ENCODE data around the gene CHST11. TPM values are rescaled to one million over a fixed set of nuclear protein-coding genes. Genes with fewer than 3 reads are reported as not detected.

The CHST11 gene
- total RNA-seq, 1 experiment from 2014 or later: 0.25 TPM

- intact Hi-C loops (cut with micrococcal nuclease; ENCODE audit: unreplicated experiment): no loop called here
- TF ChIP-seq CTCF (IDR thresholded peaks at IDR 0.05; ENCODE audit: insufficient read depth in 1 of 2, low read depth in 1 of 2, low read length in 1 of 2, severe bottlenecking in 1 of 2, unreplicated experiment in 1 of 2): no peak
- no peaks in the 10 kb centered on the region for H3K9me3 Mint-ChIP-seq (ENCODE audit: unreplicated experiment)
- no peak overlapping the region for H3K27ac Mint-ChIP-seq (ENCODE audit: unreplicated experiment)
- Histone ChIP-seq H3K27me3 (replicated peaks; ENCODE audit: control insufficient read depth, insufficient read depth, low read length) (no peaks in the 10 kb centered on the region), H3K9me3 (no peaks in the 10 kb centered on the region), H3K4me1 (no peaks in the 10 kb centered on the region), H3K4me3 (ENCODE audit: low read depth, low read length) (no peak overlapping the region), H3K36me3 (ENCODE audit: control insufficient read depth, insufficient read depth, low read length) (no peaks in the 10 kb centered on the region)
- no peaks in the 10 kb centered on the region for H3K27me3 Mint-ChIP-seq (ENCODE audit: insufficient read depth, unreplicated experiment)
- no peaks in the 10 kb centered on the region for H3K36me3 Mint-ChIP-seq (ENCODE audit: insufficient read depth, unreplicated experiment)
- BruUV-seq (replicated peaks): no TSS peak
- CTCF ChIA-PET: no interaction called here
- H3K4me1 Mint-ChIP-seq (ENCODE audit: low read depth, unreplicated experiment): no peaks in the 10 kb centered on the region
- DNase-seq: no peak
- POLR2A ChIA-PET: no interaction called here
- H3K4me3 Mint-ChIP-seq (ENCODE audit: unreplicated experiment): no peak overlapping the region
Measured at GRCh38 chr12:104750061-104750460, 293.3 kb downstream of the CHST11 start.

DNA sequence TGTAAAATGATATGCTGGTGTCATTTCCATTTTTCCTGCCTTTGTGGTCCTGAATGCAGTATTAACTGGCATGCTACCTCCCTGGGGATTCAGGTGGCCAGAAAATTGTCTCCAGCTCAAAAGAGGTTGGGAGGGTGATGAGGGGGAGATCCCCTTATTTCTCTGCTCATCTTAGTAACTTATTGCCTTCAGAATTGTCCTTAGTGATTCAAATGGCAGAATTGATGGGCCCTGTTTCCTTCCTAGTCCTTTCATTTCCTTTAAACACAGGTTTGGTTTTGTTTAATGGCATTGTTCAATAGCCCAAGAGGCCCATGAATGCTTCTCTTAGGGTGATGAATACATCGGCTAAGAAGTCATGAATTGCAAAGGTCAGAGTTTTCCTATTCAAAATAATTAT is 294.4 kb downstream of the CHST11 start:
- Histone ChIP-seq H3K36me3 (ENCODE audit: control insufficient read depth, insufficient read depth, low read length) (no peaks in the 10 kb centered on the region), H3K9me3 (no peaks in the 10 kb centered on the region), H3K27me3 (replicated peaks; ENCODE audit: control insufficient read depth, insufficient read depth, low read length) (no peaks in the 10 kb centered on the region), H3K4me1 (no peaks in the 10 kb centered on the region), H3K4me3 (ENCODE audit: low read depth, low read length) (no peak overlapping the region)
- no peak for DNase-seq
- CTCF ChIA-PET: no interaction called here
- no peaks in the 10 kb centered on the region for H3K4me1 Mint-ChIP-seq (ENCODE audit: low read depth, unreplicated experiment)
- intact Hi-C loops (cut with micrococcal nuclease; ENCODE audit: unreplicated experiment): no loop called here
- H3K9me3 Mint-ChIP-seq (ENCODE audit: unreplicated experiment): no peaks in the 10 kb centered on the region
- no peak for TF ChIP-seq CTCF (IDR thresholded peaks at IDR 0.05; ENCODE audit: insufficient read depth in 1 of 2, low read depth in 1 of 2, low read length in 1 of 2, severe bottlenecking in 1 of 2, unreplicated experiment in 1 of 2)
- BruUV-seq (replicated peaks): no TSS peak
- no peaks in the 10 kb centered on the region for H3K27me3 Mint-ChIP-seq (ENCODE audit: insufficient read depth, unreplicated experiment)
- H3K4me3 Mint-ChIP-seq (ENCODE audit: unreplicated experiment): no peak overlapping the region
- no peak overlapping the region for H3K27ac Mint-ChIP-seq (ENCODE audit: unreplicated experiment)
- POLR2A ChIA-PET: no interaction called here
- H3K36me3 Mint-ChIP-seq (ENCODE audit: insufficient read depth, unreplicated experiment): no peaks in the 10 kb centered on the region

GRCh38 chr12:104751594-104751993 is 294.8 kb downstream of the CHST11 start:
- no peak overlapping the region for H3K4me3 Mint-ChIP-seq (ENCODE audit: unreplicated experiment)
- Histone ChIP-seq H3K4me3 (ENCODE audit: low read depth, low read length) (no peak overlapping the region), H3K4me1 (no peaks in the 10 kb centered on the region), H3K9me3 (no peaks in the 10 kb centered on the region), H3K27me3 (replicated peaks; ENCODE audit: control insufficient read depth, insufficient read depth, low read length) (no peaks in the 10 kb centered on the region), H3K36me3 (ENCODE audit: control insufficient read depth, insufficient read depth, low read length) (no peaks in the 10 kb centered on the region)
- BruUV-seq (replicated peaks): no TSS peak
- H3K9me3 Mint-ChIP-seq (ENCODE audit: unreplicated experiment): no peaks in the 10 kb centered on the region
- H3K27ac Mint-ChIP-seq (ENCODE audit: unreplicated experiment): no peak overlapping the region
- H3K4me1 Mint-ChIP-seq (ENCODE audit: low read depth, unreplicated experiment): no peaks in the 10 kb centered on the region
- no peaks in the 10 kb centered on the region for H3K36me3 Mint-ChIP-seq (ENCODE audit: insufficient read depth, unreplicated experiment)
- POLR2A ChIA-PET: no interaction called here
- CTCF ChIA-PET: no interaction called here
- no peak for DNase-seq
- intact Hi-C loops (cut with micrococcal nuclease; ENCODE audit: unreplicated experiment): no loop called here
- no peaks in the 10 kb centered on the region for H3K27me3 Mint-ChIP-seq (ENCODE audit: insufficient read depth, unreplicated experiment)
- no peak for TF ChIP-seq CTCF (IDR thresholded peaks at IDR 0.05; ENCODE audit: insufficient read depth in 1 of 2, low read depth in 1 of 2, low read length in 1 of 2, severe bottlenecking in 1 of 2, unreplicated experiment in 1 of 2)

All from Caco-2 (cell line).